GM21786 (cell line): ENCODE measurements around the gene BSPH1.
"Not testable (repeated sequence)": the region's sequence is repeated elsewhere in the genome, so short reads cannot be mapped to it uniquely, and the experiment has no call there.

Experiments used
- ATAC-seq: cut with Tn5 transposase; IDR thresholded peaks from one replicate; pipeline ENCODE4 v1.9.1; 2021; ENCODE audit not compliant: unreplicated experiment

Gene BSPH1, protein sequence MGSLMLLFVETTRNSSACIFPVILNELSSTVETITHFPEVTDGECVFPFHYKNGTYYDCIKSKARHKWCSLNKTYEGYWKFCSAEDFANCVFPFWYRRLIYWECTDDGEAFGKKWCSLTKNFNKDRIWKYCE

DNA sequence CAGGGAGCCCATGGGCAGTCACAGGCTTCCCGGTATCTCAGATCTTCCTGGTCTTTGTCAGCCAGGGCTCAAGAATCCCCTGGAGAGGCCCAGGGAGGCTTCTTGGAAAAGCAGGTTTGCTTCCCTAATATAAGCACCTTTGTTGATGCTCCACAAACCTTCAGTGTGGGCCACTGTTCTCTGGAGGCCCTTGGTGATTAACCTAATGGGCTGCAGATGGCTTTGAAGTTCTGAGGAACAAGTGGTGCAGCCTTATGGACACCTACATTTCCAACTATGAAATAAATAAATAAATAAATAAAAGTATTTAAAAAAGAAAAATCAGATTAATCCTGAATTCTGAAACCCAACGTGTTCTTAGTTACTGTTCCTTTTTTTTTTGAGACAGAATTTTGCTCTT lies at the start of gene BSPH1:
TSS of gene BSPH1 (minus strand) at position 101 of the 400 bp plus-strand sequence. CDS start at position 12, 89 bp downstream.
- no peak for ATAC-seq

DNA sequence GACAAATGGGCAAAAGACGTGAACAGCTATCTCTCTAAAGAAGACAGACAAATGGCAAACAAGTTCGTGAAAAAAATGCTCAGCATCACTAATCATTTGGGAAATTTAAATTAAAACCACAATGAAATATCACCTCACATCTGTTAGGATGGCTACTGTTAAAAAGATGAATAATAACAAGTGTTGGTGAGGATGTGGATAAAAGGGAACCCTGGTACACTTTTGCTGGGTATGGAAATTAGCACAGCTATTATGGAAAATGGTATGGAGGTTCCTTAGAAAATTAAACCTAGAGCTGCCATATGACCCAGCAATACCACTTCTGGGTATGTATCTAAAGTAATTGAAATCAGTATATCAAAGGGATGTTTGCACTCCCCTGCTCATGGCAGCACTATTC lies 44.8 kb upstream of the BSPH1 start:
- no peak for ATAC-seq

DNA sequence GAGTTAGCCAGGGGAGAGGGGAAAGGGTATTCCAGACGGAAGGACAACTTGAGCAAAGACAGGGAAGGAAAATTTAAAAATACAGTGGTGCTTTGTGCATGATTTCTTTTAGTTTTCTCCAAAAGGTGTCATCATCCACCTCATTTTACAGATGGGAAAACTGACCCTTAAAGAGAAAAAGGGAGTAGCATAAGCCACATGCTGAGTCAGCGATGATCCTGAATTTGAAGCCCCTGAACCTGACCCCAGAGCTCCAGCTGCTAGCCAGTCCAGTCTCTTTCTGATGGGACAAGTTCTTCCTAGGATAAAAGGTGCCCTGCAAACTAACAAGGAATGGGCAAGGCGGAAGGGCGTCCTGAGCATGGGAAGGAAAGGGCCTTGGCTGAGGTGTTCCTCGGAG lies 41.6 kb upstream of the BSPH1 start:
- ATAC-seq: no peak

DNA sequence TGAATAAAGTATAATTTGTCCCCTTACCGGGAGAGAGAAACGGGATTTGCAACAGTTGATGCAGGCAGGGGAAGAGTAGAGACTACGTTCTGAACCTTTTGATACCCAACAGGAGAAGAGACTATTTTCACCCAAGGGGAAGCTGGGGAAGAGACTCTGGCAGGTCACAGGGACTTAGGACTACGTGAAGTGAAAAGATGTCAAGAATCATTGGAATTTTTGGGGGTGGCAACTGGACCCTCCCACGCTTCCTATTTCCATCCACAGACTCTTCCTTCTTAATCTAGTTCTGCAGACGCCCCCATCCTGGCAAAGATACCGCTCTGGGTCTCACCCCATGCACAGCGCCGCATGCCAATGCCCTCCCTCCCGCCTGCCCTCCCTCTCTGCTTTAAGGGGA lies 38.1 kb upstream of the BSPH1 start:
- ATAC-seq: no peak

DNA sequence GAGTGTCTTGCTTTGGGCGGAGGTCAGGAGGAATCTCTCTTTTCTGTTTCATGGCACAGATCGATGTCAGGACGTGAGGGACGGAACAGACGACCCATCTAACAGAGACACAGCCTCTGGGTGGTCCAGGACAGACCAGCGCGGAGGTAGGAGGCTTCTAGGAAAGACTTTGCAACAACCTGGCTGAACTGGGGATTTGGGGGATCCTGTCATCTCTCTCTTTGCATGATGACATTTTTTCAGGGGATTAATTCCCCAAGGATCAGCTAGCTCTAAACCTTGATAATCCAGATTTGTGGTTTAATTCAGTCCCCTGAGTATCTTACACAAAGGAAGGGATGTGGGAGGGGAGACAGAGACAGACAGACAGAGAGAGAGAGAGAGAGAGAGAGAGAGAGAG lies 37.5 kb upstream of the BSPH1 start:
- no peak for ATAC-seq

DNA sequence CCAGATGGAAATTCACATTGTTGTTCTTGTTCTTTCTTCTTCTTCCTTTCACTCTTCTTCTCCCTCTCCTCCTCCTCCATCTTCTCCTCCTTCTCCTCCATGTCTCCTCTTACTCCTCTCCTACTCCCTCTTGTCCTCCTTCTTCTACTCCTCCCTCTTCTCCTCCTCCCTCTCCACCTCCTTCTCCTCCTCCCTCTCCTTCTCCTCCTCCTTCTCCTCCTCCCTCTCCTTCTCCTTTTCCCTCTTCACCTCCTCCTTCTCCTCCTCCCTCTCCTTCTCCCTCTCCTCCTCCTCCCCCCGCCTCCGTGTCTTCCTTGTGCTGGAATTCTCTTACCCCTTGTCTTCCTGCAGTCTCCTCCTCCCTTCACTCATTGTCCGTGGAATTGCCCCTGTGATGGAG lies 33.5 kb upstream of the BSPH1 start:
- ATAC-seq: no peak

DNA sequence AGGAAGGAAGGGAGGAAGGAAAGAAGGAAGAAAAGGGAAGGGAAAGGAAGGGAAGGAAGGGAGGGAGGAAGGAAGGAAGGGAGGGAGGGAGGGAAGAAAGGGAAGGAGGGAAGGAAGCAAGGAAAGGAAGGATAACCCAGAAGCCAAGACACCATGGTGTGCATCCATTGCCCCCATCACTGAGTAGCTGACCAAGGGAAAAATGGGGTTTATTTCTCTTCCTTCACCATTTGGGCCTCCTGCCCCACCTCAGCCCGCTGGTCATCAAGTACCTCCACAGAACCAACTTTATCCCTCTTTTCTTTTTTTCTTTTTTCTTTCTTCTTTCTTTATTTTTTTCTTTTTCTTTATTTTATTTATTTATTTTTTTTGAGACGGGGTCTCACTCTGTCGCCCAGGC lies 31.5 kb upstream of the BSPH1 start:
- ATAC-seq: no peak

DNA sequence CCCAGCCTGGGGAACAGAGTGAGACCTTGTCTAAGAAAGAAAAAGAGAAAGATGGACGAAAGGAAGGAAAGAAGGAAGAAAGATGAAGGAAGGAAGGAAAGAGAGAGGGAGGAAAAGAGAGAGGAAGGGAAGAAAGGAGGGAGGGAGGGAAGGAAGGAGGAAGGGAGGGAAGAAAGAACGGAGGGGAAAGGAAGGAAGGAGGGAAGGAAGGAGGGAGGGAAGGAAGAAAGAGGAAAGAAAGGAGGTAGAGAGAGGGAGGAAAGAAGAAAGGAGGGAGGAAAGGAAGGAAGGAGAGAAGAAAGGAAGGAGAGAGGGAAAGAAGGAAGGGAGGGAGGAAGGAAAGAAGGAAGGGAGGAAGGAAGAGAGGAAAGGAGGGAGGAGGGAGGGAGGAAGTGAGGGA lies 31.0 kb upstream of the BSPH1 start:
- no peak for ATAC-seq

DNA sequence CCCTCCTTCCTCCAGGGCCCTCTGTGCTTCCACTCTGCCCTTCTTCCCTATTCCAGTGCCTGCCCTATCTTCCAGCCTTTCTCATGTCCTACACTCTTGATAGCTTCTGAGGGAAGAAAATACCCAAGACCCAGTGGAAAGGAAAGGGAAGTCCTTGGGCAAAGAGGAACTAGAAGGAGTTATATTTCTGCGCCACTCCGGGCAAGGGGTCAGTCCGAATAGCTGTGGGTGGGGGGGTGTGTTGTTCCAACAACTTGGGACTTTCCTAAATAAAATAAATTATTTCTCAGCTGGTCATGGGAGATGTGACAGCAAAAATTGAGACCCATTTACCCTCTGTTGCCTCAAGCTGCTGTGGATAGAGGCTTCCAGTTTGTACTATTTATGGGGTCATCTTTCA lies 28.7 kb upstream of the BSPH1 start:
- ATAC-seq: no peak

DNA sequence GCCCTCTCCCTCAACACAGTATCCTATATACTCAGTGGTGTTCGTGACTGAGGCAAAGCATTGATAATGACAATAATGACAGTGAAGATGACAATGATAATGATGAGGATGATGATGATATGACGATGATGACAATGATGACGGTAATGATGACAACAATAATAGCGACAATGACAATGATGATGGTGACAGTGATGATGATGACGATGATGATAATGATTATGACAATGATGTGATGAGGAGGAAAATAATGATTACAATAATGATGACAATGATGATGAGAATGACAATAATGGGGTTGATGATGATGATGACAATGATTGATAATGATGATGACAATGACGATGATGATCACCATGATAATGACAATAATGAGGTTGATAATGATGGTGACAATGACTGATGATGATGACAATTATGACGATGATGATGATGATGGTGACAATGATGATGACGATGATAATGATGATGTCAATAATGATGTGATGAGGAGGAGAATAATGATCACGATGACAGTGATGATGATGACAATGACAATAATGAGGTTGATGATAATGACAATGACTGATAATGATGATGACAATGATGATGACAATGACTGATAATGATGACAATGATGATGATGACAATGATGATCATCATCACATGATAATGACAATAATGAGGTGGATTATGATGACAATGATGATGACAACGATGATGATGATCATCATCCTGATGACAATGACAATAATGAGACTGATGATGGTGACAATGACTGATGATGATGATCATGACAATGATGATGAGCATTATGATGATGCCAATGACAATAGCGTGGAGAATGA lies 19.2 kb upstream of the BSPH1 start:
- ATAC-seq: no peak

DNA sequence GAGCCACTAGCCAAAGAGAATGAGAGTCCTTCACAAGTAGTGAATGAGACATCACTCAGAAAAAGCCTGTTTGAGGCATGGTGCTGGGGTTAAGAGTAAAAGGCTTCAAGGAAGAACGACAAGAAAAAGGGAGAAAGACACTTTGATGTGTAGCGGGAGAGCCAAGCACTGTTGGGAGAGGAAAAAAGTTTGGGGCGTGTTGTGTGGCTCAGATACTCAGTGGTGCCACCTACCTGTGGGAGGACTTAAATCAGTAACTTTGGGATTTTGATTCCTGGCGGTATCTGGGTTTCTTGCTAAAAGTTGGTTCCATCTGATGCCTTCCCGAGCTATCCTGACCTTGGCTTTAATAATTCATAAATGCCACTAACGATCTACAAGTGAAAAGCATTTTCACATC lies 14.8 kb upstream of the BSPH1 start:
- ATAC-seq: no peak

DNA sequence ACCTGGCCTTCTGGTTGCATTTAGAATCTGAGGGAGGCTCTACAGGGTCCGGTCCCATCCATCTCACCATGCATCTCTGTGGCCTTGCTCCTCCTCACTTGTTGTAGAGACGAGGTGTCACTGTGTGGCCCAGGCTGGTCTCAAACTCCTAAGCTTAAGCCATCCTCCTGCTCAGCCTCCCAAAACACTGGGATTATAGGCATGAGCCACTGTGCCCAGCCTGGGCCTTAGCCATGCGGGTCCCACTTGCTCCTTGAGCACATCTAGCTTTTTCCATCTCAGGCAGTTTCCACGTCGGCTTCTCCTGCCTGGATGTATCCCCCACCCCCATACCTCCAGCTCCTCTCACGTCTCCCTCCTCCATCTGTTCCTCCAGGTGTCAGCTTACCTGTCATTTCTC lies 12.3 kb upstream of the BSPH1 start:
- ATAC-seq: no peak

DNA sequence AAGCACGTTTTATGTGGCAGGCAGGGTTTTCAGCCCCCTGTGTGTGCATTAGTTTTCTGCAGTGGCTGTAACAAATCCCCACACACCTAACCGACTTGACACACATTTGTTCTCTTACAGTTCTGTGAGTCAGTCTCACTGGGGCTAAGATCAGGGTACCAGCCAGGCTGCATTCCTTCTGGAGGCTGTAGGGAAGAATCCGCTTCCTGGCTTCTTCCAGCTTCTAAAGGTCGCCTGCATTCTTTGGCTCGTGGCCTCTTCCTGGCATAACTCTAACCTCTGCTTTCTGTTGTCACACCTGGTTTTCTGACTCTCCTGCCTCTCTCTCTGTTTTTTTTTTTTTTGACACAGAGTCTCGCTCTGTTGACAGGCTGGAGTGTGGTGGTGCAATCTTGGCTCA lies 8.9 kb upstream of the BSPH1 start:
- no peak for ATAC-seq

DNA sequence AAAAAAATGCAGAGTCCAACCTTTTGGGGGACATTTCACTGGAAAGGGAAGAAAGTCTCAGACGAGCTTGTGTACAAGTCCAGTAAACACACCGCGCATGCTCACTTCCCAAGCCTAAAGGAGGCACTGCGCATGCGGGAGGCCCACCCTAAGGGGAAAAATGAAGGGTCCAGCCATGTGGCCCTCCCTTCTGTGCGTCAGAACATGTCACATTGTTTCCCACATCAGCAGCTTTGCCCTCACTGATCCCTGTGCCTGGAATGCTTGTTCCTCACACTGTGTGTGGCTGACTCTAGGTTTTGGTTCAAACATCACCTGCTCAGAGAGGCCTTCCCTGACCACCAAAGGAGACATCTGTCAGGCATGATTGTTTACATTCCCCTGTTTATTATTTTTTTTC lies 6.8 kb upstream of the BSPH1 start:
- ATAC-seq: no peak

DNA sequence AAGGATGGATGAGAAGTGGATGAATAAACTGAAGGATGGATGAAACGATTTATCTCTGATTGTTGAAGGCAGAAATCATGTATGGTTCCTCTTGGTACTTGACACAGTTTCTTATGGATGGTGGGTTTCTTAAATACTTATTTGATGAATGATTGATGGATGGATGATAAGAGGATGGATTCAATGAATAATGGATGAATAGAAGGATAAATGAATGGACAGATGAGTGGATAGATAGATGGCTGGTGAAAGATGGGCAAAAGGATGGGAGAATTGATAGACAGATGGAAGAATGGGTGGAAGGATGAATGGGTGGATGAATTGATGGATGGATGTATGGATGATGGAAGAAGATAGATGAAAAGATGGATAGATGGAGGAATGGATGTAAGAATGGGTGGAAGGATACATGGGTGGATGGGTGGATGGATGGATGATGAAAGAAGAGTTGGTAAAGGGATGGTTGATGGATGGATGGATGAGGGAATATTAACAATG lies 4.3 kb upstream of the BSPH1 start:
- ATAC-seq: no peak

DNA sequence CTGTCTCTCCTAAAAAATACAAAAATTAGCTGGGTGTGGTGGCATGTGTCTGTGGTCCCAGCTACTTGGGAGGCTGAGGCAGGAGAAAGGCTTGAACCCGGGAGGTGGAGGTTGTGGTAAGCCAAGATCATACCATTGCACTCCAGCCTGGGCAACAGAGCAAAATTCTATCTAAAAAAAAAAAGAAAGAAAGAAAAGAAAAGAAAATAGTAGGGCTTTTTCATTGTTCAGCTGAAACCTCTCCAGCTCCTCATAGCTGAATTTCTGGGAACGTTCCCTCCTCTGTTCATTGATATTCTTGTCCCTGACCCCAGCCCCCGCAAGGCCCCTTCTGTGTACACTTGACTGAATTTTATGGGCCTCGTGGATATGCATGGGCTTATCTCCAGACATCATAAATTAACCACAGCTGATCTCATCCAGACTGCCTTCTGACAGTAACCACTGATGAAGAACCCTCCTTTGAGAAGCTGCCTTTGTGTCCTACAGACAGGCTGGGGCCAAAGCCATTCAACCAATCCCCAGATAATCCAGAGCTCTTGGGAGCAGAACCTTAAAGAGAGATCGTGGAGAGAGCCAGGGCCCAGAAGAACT lies 2.3 kb upstream of the BSPH1 start, which contains the start of gene ELSPBP1:
TSS of gene ELSPBP1 (plus strand) at position 424 of the 594 bp plus-strand sequence. CDS start 14,036 bp downstream, outside the sequence.
- no peak for ATAC-seq

DNA sequence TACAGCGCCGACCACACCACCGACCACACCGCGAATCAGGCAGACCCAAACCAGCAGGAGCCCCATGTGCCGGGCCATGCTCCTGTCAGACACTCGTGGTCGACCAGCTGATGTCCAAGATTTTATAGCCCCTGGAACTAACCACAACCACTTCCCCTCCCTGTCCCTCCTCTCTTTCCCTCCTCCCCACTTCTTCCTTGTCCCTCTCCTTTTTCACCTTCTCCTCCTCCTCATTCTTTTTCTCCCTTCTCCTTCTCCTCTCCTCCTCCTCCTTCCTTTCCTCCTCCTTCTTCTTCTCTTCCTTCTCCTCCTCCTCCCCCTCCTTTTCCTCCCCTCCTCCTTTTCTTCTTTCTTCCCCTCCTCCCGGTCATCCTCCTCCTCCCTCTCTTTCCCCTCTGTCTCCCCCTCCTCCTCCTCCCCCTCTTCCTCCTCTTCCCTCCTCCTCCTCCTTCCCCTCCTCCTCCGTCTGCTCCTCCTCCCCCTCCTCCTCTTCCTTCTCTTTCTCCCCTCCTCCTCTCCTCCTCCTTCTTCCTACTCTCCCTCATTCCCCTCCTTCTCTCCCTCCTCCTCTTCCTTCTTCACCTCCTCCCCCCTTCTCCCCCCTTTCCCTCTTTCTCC lies 670 bp downstream of the BSPH1 start:
- no peak for ATAC-seq

DNA sequence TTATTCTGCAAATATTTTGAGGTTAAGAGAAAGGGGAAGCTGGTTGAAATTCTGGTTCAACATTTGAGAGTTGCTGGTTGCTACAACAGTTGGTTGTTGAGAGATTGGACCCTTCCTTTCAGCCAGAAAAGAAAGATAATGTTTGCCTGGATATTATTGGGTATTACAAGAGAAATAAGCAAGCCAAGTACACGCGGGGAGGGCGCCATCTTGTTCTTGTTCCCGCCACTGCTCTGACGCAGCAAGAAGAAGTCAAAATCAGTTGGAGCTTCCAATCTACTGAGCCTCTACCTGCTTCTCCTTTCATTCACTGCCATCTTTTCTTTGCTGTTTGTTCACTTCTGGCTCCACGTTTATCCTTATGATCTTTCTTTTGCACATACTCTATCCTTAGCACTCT lies 18.4 kb downstream of the BSPH1 start:
- ATAC-seq: no peak

DNA sequence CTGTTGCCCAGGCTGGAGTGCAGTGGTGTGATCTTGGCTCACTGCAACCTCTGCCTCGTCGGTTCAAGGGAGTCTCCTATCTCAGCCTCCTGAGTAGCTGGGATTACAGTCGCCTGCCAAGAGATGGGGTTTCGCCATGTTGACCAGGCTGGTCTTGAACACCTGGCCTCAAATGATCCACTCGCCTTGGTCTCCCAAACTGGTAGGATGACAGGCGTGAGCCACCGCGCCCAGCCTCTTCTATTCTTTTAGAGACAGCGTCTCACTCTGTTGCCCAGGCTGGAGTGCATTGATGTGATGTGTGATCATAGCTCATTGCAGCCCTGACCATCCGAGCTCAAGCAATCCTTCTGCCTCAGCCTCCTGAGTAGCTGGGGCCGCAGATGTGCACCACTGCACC lies 36.0 kb downstream of the BSPH1 start:
- ATAC-seq: not testable (repeated sequence)

DNA sequence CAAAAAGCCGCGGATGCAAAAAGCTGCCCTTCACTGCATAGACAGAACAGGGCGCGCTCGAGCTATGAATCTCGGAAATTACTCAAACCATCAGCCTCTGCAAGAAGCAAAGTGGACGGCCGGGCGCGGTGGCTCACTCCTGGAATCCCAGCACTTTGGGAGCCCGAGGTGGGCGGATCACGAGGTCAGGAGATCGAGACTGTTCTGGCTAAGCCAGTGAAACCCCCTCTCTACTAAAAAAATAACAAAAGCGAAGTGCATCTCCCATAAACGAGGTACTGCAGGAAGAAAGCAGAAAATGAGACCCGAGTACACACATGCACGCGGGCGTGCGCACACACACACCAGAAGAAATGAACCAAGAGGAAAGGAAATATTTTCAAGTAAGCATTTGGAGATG lies 39.8 kb downstream of the BSPH1 start:
- not testable (repeated sequence) for ATAC-seq

DNA sequence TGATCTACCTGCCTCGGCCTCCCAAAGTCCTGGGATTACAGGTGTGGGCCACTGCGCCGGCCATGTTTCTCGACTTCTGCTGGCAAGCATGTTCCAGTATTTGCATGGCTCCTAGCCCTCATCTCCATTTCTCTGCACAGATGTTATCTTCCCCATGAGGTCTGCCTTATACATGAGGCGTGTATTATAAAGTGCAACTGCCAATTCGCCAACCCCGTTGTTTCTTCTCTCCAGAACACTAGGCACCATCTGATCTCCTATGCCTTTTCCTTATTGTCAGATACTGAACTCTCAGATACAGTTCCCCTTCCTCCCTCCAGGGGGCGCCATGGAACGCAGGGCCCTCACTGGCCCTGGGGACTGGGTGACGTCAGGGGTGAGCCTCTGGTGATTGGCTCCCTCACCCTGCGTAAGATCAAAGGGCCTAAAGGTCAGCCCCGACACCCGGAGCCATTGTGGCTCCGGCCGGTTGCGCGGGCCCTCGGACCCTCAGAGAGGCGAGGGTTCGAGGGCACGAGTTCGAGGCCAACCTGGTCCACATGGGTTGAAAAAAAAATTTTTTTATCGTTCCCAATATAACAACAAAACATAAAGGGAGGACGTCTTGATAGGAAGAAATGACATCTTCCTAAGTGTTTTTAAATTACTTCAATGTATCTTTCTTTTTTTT lies 42.0 kb downstream of the BSPH1 start:
- ATAC-seq: not testable (repeated sequence)
